AG04450 (cell line): ENCODE results near the gene PES1. TPM values are rescaled to one million over a fixed set of nuclear protein-coding genes. Genes with fewer than 3 reads are reported as not detected.
"Not testable (repeated sequence)": the region's sequence is repeated elsewhere in the genome, so short reads cannot be mapped to it uniquely, and the experiment has no call there.

ENCODE experiments used
- CTCF ChIA-PET: fragments of 300-600, 350-600 bp; formaldehyde crosslinking; extraction: SDS; loops from one replicate; lab custom pipeline; 2022; ENCODE audit warnings: antibody characterized with exemption, inconsistent platforms; lab: Charles Lee
- POLR2A ChIA-PET: fragments of 350-600 bp; formaldehyde crosslinking; extraction: SDS; loops from one replicate; lab custom pipeline; 2021; ENCODE audit warnings: antibody characterized with exemption, inconsistent platforms; lab: Yijun Ruan, JAX
- DNase-seq: peaks from one replicate; pipeline ENCODE4 v3.0.0-alpha.2; 2011; ENCODE audit warnings: low read depth, low spot score
- H3K27ac ChIP-seq: one replicate; pipeline ENCODE4 v1.5.1; 2012; ENCODE audit warnings: low read depth, low read length, control low read depth
- H3K27me3 ChIP-seq: one replicate; pipeline ENCODE4 v1.6.0; 2012; ENCODE audit warnings: low read length; ENCODE audit not compliant: control insufficient read depth, insufficient read depth
- H3K4me3 ChIP-seq: 2 replicates; pipeline ENCODE4 v1.5.1; 2011; ENCODE audit warnings: mild to moderate bottlenecking, low read depth, low read length, control low read depth
- H3K9me3 ChIP-seq: 2 replicates; pipeline ENCODE4 v1.5.1; 2012; ENCODE audit warnings: low read length; ENCODE audit not compliant: control insufficient read depth, insufficient read depth
- CTCF ChIP-seq: IDR thresholded peaks from 2 replicates; pipeline ENCODE4 v1.5.1; 2011; ENCODE audit warnings: low read depth, low read length, control low read depth, inconsistent platforms
- polyA plus RNA-seq: library from polyadenylated mRNA; depleted of rRNA; stranded (reverse); fragments of >200 nt; gene quantifications from 2 replicates; pipeline ENCODE4 v1.2.3, GENCODE V29; 2011

The PES1 gene
- polyA plus RNA-seq, 1 experiment, result 70.2 TPM

- Histone ChIP-seq H3K9me3 (no peaks in the 10 kb centered on the region; the same call in 1 of the 2 replicates), H3K27ac (no peak overlapping the region), H3K27me3 (no peaks in the 10 kb centered on the region), H3K4me3 (peak overlapping the region; percentile 72)
- POLR2A ChIA-PET, result interaction anchor here (0.5 to 2.6 kb wide), 4 partner anchors 14 to 925 kb away, joined by 3 to 16 read pairs (median 8); partner anchors contain the start of gene DUSP18
- no peak for DNase-seq
- 0 out of 2 replicates have a peak, but pooled peaks have one; percentile 16 for TF ChIP-seq CTCF
- CTCF ChIA-PET, result interaction anchor here (0.7 to 4.2 kb wide), 5 partner anchors 17 to 284 kb away, joined by 3 to 199 read pairs (median 11); no protein-coding TSS in a partner anchor
Observed at GRCh38 chr22:30636226-30637077, 44.7 kb upstream of the PES1 start.

GRCh38 chr22:30635273-30636225 lies 43.8 kb upstream of the PES1 start, which contains the start of gene SLC35E4:
Gene SLC35E4 (plus strand): TSS chr22:30635781. CDS start chr22:30636451, 670 bp downstream.
- peak; percentile 48 for TF ChIP-seq CTCF
- peak; percentile 78 for DNase-seq
- peak within 1 kb of the TSS; percentile 72 for H3K4me3 ChIP-seq
- H3K27me3 ChIP-seq, result no peaks in the 10 kb centered on the region
- H3K9me3 ChIP-seq, result no peaks in the 10 kb centered on the region; the same call in 1 of the 2 replicates
- POLR2A ChIA-PET, result interaction anchor here (0.5 to 2.6 kb wide), 7 partner anchors 15 to 924 kb away, joined by 3 to 16 read pairs (median 6); partner anchors contain the start of gene DUSP18
- H3K27ac ChIP-seq, result peak within 1 kb of the TSS; percentile 79
- CTCF ChIA-PET, result interaction anchor here (0.5 to 4.2 kb wide), 33 partner anchors 8 to 1058 kb away, joined by 3 to 199 read pairs (median 5); partner anchors contain the start of genes PES1 and TCN2

GRCh38 chr22:30634471-30635233 lies 42.9 kb upstream of the PES1 start:
- DNase-seq, result peak; percentile 74
- Histone ChIP-seq H3K4me3 (peak overlapping the region; percentile 39), H3K27ac (peak overlapping the region; percentile 79), H3K27me3 (no peaks in the 10 kb centered on the region), H3K9me3 (no peaks in the 10 kb centered on the region; the same call in 1 of the 2 replicates)
- peak; percentile 96 for TF ChIP-seq CTCF
- CTCF ChIA-PET, result interaction anchor here (0.5 to 4.2 kb wide), 47 partner anchors 9 to 1057 kb away, joined by 3 to 199 read pairs (median 4); partner anchors contain the start of genes PES1 and TCN2
- POLR2A ChIA-PET, result interaction anchor here (0.7 to 2.6 kb wide), 6 partner anchors 16 to 627 kb away, joined by 4 to 16 read pairs (median 8); partner anchors contain the start of gene DUSP18

- DNase-seq, H3K9me3 ChIP-seq, POLR2A ChIA-PET, H3K4me3 ChIP-seq, CTCF ChIA-PET, H3K27me3 ChIP-seq, H3K27ac ChIP-seq: not testable (repeated sequence)
Observed at GRCh38 chr22:30631469-30631868, 39.8 kb upstream of the PES1 start.
